NOMO-1 (cell line): ENCODE results near the gene SLC25A46.
"Not testable (repeated sequence)": the region's sequence is repeated elsewhere in the genome, so short reads cannot be mapped to it uniquely, and the experiment has no call there.

ENCODE experiments used
- DNase-seq, 2 experiments: peaks; one replicate each; lab custom pipeline; 2025; ENCODE audit not compliant: unreplicated experiment in 2 of 2; lab: John Stamatoyannopoulos, UW

Gene SLC25A46

DNA sequence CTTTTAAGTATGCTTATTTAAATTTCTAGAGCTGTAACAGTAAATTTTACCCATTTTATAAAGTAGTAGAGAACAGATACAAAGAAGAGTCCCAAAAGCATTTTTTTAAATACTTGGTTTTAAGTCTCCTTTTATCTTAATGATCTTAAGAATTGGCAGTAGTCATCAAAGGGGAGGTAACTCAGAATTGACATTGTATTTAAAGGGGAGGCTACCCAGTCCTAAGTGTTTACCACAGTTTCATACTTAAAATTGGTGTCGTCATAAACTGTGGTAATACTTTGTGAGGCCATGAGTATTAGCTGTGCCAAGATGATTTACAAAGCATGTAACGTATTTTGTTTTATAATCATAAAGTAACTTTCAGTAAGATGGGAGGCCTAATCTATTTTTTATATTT is 14.8 kb downstream of the SLC25A46 start:
- no peak for DNase-seq

DNA sequence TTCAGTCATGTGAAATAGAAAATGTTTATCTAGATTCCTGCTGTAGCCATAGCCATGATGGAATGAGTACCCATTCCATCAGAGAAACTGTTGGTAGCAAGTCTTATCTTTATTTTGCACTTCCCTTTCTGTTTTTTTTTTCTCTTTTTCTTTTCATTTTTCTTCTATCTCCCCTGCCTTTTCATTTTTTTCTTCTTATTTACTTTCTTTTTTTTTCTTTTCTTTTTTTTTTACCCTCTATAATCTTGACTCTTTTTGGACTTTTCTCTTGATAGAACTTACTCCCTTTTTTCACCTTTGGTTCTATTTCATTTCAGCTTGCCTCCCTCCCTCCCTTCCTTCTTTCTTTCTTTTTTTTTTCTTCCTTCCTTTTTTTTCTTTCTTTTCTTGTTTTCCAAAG is 15.4 kb downstream of the SLC25A46 start:
- DNase-seq: no peak

DNA sequence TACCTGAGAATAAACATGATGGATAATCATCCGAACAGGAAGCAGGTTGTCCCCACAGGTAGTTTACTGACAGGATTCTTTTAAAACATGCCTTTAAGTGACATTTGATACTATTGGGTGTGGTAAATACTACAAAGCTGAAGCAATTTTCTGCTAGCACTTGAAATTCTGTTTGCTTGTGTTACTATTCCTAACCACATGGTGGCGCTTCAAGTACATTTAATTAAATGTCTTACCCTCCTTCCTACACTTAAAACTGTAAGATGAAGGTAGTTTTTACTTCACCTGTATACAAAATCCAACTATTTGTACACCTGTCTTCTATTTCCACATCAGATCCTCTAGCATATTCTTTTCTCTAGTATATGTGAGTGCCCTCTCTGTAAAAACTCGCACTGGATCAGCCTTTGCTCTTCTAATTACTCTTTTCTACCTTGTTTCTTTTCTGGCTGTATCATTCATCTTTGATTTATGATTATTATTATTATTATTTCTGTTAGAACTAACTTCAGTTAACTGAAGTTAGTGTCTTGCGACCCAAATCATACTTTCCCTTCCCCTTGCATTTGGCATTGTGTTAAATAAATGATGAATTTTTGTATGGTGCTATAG is 18.4 kb downstream of the SLC25A46 start:
- DNase-seq: peak; percentile 2 to 60

DNA sequence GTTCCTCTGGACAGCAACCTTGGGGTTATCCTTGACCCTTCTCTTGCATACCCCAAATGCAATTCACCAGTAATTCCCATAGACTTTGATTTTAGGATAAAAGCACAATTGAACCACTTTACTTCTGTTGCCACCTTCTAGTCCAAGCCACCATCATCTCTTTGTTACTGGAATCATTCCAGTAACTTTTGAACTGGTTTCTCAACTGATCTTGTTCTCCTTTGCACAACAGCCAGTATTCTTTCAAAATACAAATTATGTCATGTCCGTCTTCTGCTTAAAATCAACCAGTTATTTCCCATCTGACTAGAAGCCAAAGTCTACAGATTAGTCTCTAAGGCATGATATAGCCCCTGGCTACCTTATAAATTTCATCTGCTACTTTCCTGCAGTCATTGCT is 21.4 kb downstream of the SLC25A46 start:
- no peak for DNase-seq

DNA sequence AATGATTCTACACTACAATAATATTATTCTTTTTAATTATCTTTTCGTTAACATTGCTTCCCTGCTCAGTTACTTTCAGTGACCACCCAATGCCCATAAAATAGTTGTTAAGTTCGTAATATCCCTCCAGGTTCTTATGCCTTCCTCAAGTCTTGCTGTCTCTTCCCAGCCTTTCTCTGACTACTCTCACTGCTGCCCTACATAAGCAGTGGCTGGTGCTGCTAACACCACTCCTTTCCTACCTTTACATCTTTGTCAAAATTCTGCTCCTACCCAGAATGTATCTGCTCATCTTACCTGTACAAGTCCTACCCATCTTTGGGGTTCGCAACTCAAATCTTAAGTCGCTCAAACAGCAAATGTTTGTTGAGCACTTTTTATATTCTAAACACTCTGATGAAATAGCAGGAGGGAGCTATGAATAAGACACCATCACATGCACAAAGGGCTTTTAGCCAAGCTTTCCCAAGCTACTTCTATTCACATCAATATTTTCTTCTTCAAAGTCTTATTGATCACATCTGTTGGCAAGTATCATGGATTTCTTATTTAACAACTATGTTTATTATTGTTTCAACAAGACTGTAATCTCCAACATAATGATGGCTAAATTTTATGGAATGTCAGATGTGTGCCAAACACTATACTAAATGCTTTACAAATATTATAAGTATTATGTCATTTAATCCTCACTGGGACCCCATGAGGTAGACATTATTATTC is 29.5 kb downstream of the SLC25A46 start:
- no peak for DNase-seq

DNA sequence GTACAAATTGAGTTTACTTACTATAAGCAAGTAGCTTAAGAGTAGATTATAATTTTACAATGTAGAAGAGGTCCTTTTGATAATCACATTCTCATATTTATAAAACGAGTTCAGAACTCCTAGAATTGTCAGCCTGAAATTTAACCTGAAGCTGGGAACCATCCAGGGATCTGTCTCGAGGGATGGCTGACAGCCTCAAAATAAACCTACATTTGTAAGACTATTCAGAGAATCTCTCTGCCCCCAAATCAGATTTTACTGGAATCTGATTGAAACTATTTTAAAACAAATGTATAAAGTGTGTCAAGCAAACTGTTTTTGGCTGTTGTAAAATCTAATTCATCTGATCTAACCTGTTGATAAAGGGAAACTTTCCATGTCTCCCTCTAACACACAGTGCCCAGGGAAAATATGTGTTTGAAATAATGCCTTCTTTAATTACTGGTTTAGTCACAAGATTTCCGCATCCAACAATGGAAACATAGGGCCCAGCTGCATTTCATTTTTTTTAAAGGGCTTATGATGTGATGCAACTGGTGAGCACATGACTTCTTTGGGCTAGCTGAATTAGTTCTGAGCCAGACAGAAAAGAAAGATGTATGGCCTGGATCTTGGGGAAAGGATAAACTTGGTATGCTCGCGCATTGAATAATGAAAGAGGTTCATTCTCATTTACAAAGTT is 30.3 kb downstream of the SLC25A46 start:
- peak; percentile 40 to 49 for DNase-seq

DNA sequence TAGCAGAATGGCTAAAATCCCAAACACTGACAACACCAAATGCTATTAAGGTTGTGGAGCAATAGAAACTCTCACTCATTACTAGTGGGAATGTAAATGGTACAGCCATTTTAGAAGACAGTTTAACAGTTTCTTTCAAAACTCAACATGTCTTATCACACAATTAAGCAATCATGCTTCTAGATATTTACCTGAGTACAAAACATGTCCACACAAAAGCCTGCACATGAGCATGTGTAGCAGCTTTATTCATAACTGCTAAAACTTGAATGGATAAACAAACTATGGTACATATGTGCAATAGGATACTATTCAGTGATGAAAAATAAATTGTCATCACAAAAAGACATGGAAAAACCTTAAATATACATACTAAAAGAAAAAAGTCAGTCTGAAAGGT is 31.5 kb downstream of the SLC25A46 start:
- no peak for DNase-seq

DNA sequence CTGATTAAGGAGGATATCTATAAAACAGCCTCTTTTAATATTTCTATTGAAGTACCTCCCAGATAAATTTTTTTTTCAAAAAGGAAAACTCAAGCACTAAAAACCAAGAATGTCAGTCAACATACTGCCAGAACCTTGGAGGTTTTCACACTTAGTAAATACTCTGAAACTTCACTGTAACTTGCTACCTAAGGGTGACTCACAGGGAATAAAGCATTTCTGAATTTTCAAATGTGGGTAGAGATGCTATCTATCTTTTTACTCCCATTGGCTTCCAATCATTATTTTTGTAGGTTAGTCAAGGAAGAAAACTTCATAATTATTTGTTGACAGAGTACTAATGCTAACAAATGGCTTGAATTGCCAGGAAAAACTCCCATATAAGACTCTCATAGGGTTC is 46.1 kb downstream of the SLC25A46 start:
- DNase-seq: no peak

DNA sequence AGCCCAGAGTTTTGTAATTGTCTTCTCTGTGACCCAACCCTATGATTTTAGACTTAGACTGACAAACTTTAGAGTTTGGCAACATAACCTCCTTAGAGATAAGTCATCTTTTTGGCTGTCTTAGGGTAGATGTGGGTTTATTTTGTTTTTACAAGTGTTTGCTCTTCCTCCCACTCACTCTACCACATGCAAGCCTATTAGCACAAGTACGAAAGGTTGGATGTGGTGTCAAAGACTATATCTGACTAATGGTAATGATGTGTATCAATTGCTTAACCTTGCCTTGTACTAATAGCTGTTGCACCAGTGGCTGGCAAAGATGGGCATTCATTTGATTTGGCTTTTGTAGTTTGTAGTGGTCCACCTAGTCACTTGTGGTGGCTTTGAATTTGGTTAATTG is 46.5 kb downstream of the SLC25A46 start:
- no peak for DNase-seq

DNA sequence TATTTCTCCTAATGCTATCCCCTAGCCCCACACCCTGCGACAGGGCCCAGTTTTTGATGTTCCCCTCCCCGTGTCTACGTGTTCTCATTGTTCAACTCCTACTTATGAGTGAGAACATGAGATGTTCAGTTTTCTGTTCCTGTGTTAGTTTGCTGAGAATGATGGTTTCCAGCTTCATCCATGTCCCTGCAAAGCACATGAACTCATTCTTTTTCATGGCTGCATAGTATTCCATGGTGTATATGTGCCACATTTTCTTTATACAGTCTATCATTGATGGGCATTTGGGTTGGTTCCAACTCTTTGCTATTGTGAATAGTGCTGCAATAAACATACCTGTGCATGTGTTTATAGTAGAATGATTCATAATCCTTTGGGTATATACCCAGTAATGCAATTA is 49.2 kb downstream of the SLC25A46 start:
- DNase-seq: not testable (repeated sequence)

DNA sequence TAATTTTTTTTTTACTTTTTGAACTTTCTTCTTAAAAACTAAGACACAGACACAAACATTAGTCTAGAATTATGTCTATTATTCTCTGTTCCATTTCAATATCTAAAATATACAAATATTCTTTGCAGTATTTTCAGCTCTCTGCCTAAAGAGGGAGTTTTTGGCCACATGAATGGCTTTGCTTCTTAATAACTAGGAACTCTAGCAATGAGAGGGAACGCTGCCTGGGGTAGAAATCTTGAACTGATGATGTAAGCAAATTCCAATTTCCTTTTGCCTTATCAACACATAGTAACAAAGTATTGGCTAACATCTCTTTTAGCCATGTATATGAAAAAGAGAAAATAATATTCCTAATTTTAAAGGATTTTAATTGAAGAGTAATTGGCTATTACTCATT is 51.9 kb downstream of the SLC25A46 start:
- peak; percentile 3 to 11 for DNase-seq

DNA sequence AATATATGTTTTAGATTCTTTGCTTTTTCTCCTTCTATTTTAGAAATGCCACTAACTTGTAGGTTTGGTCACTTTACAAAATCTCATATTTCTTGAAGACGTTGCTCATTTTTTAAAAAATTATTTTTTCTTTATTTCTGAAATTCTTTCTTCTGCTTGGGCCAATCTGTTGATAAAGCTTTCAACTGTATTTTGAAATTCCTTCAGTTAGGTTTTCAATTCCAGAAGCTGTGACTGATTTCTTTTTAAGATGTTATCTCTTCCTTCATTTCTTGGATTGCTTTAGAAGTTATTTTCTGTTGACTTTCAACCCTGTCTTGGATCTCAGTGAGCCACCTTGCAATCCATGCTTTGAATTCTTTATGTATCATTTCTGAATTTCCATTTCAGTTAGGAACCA is 64.2 kb downstream of the SLC25A46 start:
- no peak for DNase-seq

DNA sequence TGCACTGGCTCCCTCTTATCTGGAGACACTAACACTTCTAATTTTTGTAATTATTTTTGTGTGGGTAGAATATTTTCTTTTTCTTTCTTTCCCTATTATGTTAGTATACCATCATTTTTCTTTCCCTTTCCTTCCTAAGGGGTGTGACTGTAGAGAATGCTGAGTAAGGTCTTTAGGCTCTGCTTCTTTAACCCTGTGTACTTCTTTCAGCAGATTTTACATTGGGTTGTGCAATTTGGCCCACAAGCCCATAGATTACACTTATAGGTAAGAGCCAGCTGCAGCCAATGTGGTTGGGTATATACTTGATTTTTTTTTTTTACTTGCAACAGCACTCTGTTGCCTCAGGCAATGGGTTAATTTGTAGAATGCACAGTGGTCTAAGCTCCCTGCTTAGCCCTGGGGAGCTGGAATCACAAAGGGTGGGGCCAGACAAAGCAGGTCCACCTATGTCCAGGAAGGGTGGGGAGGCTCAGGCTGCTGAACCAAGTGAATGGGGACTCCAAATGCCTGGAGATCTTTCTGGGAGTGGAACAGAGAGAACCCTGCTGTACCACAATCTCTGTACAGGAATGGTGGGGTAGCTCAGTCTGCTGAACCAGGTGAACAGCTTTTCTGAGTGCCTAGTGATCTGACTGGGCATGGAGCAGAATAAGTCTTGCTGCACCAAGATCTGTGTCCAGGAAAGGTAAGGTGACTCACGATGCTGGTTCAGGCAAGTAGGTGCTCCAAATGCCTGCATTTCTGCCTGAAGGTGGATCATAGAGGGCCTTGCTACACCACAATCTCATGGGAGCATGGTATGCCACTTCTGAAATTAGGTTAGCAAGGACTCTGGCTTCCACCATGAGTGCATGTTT is 64.9 kb downstream of the SLC25A46 start:
- DNase-seq: no peak

DNA sequence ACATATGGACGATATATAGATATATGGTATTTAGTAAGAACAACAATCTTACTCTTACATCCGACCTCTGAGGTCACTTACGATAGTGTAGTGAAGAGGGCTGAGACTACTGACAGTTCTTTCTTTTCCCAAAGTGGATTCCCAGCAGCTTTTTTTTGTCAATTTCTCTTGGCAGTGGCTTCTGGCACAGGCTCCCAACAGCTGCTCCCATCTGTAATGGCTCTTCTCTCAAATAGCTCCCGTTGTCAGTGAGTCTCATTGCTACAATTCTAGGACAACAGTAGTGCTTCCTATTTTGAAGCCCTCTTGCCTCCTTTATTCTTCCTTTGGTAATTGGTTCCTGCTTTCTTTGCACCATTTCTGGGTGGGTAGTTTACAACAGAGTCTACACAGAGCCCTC is 68.4 kb downstream of the SLC25A46 start:
- DNase-seq: no peak

DNA sequence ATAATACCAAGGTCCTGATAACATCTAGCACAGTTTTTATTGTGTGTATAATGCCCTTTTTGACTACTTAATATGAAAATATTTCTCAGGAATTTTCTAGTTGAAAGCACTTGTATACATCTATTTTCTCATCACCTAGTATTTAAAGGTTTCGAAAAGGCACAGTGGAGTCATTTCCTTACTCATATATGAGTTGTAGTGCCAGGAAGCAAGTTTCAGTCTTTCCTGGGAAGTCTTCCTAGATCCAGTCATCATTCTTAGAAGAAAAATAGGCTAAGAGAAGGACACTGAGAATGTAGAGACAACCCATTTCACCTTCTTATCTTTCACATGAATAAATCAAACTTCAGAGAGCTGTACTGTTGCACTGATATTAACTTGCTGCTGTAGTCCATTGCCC is 70.2 kb downstream of the SLC25A46 start:
- no peak for DNase-seq
